Adrenal gland (tissue), 12 donors: ENCODE data around the gene PYY. TPM values are rescaled to one million over a fixed set of nuclear protein-coding genes. Genes with fewer than 3 reads are reported as not detected.

ENCODE experiments used
- polyA plus RNA-seq, 3 donors: library from polyadenylated mRNA; stranded (reverse); fragments of 200-250 nt in 2 of 3; fragments of 350-450 nt in 1 of 3; fragmentation: Illumina TruSeq in 1 of 3; extraction: RNeasy Lipid Tissue Mini Kit (QIAGEN cat#74804) in 1 of 3; gene quantifications; one replicate each; pipeline ENCODE4 v1.2.3, GENCODE V29; 2013 to 2014
- total RNA-seq, 9 donors: library from RNA; depleted of rRNA in 4 of 9; stranded (reverse); fragments of >200 nt in 4 of 9; fragments of 120-200 nt in 1 of 9; fragmentation: NEBNext Ultra II Directional in 1 of 9; extraction: Animal tissue kit (Norgen Biotek cat#: 25700) in 1 of 9; gene quantifications; one replicate each; pipeline versions ENCODE4 v1.1.0 to v1.2.4, GENCODE V29; 2013 to 2023
- donor health status: healthy with polysubstance abuse.
- donor health status: Bipolar disorder and iron deficiency.
- donor health status: DM: yes; HTN: yes; CAD: no.
- donor health status: DM: no; HTN: no; CAD: no.
- donor health status: DM: no; HTN: no; CAD: no.
- donor health status: DM: yes; HTN: yes; CAD: no.

PYY gene
- total and polyA plus RNA-seq, 12 donors, result 0.43 TPM; not detected in 11

Other genes with a start within 250 kb of the PYY start
- gene SOST, start 195.1 kb downstream of the PYY start, total RNA-seq, result not detected
- gene SOST, start 195.1 kb downstream of the PYY start, polyA plus RNA-seq, result not detected
- gene DUSP3, start 175.0 kb downstream of the PYY start, total RNA-seq, result 100 to 1,000 TPM in 2 of 9 donors, 10 to 100 TPM in 7; 56.3 to 136 (median 76.8) TPM
- gene DUSP3, start 175.0 kb downstream of the PYY start, polyA plus RNA-seq, result 100 to 1,000 TPM in 2 of 3 donors, 10 to 100 TPM in 1; 69.8 to 108 (median 104) TPM
- under 1 TPM in 2 of 9 donors, not detected in 7; under 0.01 to 0.28 TPM for gene CFAP97D1, start 173.5 kb downstream of the PYY start, total RNA-seq
- gene CFAP97D1, start 173.5 kb downstream of the PYY start, polyA plus RNA-seq, result not detected
- 10 to 100 TPM in 1 of 9 donors, 1 to 10 TPM in 6, under 1 TPM in 2; 0.60 to 10.6 (median 3.4) TPM for gene MPP3, start 120.8 kb downstream of the PYY start, total RNA-seq
- gene MPP3, start 120.8 kb downstream of the PYY start, polyA plus RNA-seq, result 1 to 10 TPM; 2.5 to 7.6 (median 4.6) TPM
- gene CD300LG, start 106.8 kb downstream of the PYY start, total RNA-seq, result 1 to 10 TPM in 8 of 9 donors, under 1 TPM in 1; 0.78 to 5.2 (median 2.8) TPM
- gene CD300LG, start 106.8 kb downstream of the PYY start, polyA plus RNA-seq, result 1 to 10 TPM; 1.2 to 7.3 (median 1.5) TPM
- 10 to 100 TPM in 1 of 9 donors, 1 to 10 TPM in 6, under 1 TPM in 2; 0.29 to 16.0 (median 2.0) TPM for gene MPP2, start 46.4 kb downstream of the PYY start, total RNA-seq
- gene MPP2, start 46.4 kb downstream of the PYY start, polyA plus RNA-seq, result 1 to 10 TPM; 1.2 to 4.1 (median 3.0) TPM
- gene PPY, start 11.5 kb downstream of the PYY start, total RNA-seq, result not detected
- not detected for gene PPY, start 11.5 kb downstream of the PYY start, polyA plus RNA-seq
- 1 to 10 TPM in 6 of 9 donors, under 1 TPM in 3; 0.22 to 4.4 (median 1.2) TPM for gene NAGS, start 50.7 kb upstream of the PYY start, total RNA-seq
- under 1 TPM; 0.37 to 0.88 (median 0.72) TPM for gene NAGS, start 50.7 kb upstream of the PYY start, polyA plus RNA-seq
- gene TMEM101, start 61.0 kb upstream of the PYY start, total RNA-seq, result 10 to 100 TPM; 20.4 to 52.5 (median 37.2) TPM
- gene TMEM101, start 61.0 kb upstream of the PYY start, polyA plus RNA-seq, result 10 to 100 TPM; 12.4 to 19.1 (median 12.7) TPM
- gene LSM12, start 112.7 kb upstream of the PYY start, total RNA-seq, result 10 to 100 TPM; 19.8 to 53.0 (median 37.7) TPM
- gene LSM12, start 112.7 kb upstream of the PYY start, polyA plus RNA-seq, result 10 to 100 TPM; 28.9 to 54.7 (median 37.0) TPM
- 100 to 1,000 TPM in 2 of 9 donors, 10 to 100 TPM in 7; 51.2 to 114 (median 80.6) TPM for gene G6PC3, start 116.8 kb upstream of the PYY start, total RNA-seq
- 100 to 1,000 TPM in 2 of 3 donors, 10 to 100 TPM in 1; 95.0 to 254 (median 207) TPM for gene G6PC3, start 116.8 kb upstream of the PYY start, polyA plus RNA-seq
- gene HDAC5, start 169.7 kb upstream of the PYY start, total RNA-seq, result 100 to 1,000 TPM in 3 of 9 donors, 10 to 100 TPM in 6; 15.1 to 144 (median 71.7) TPM
- gene HDAC5, start 169.7 kb upstream of the PYY start, polyA plus RNA-seq, result 100 to 1,000 TPM in 1 of 3 donors, 10 to 100 TPM in 1, 1 to 10 TPM in 1; 4.8 to 102 (median 83.0) TPM
- 1 to 10 TPM in 3 of 9 donors, under 1 TPM in 5, not detected in 1; 0.49 to 2.6 (median 0.91) TPM for gene HROB, start 188.0 kb upstream of the PYY start, total RNA-seq
- 1 to 10 TPM in 2 of 3 donors, under 1 TPM in 1; 0.42 to 2.6 (median 1.5) TPM for gene HROB, start 188.0 kb upstream of the PYY start, polyA plus RNA-seq
- gene ASB16, start 216.8 kb upstream of the PYY start, total RNA-seq, result under 1 TPM in 7 of 9 donors, not detected in 2; 0.22 to 0.83 (median 0.39) TPM
- gene ASB16, start 216.8 kb upstream of the PYY start, polyA plus RNA-seq, result under 1 TPM; 0.13 to 0.48 (median 0.16) TPM
- 10 to 100 TPM; 21.8 to 48.6 (median 38.7) TPM for gene TMUB2, start 233.0 kb upstream of the PYY start, total RNA-seq
- 10 to 100 TPM; 22.8 to 89.3 (median 79.1) TPM for gene TMUB2, start 233.0 kb upstream of the PYY start, polyA plus RNA-seq
- 10 to 100 TPM; 21.3 to 61.4 (median 48.9) TPM for gene ATXN7L3, start 245.9 kb upstream of the PYY start, total RNA-seq
- gene ATXN7L3, start 245.9 kb upstream of the PYY start, polyA plus RNA-seq, result 10 to 100 TPM; 19.6 to 81.4 (median 47.1) TPM